ENCODE data around the gene TXK. TPM values are rescaled to one million over a fixed set of nuclear protein-coding genes. Genes with fewer than 3 reads are reported as not detected.

TXK gene
- total RNA-seq, 1 experiment from 2014 or later: 0.70 TPM

DNA sequence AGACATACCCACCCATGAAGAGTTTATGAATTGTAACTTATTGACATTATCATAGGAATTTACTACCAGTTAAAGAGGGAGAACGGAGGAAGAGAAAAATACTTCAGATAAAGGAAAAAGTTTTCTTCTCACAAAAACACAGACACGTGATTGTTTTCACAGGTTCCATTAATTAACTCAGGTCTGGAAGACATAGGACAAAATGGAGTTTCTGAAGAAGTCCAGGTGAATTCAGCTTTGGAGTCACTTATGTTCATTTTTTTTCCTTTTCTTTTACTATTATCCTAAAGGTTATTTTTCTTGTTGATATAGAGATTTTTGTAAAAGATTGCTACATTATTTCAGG is 97.0 kb downstream of the TXK start:
- CTCF ChIA-PET: no interaction called here
- POLR2A ChIA-PET: no interaction called here

DNA sequence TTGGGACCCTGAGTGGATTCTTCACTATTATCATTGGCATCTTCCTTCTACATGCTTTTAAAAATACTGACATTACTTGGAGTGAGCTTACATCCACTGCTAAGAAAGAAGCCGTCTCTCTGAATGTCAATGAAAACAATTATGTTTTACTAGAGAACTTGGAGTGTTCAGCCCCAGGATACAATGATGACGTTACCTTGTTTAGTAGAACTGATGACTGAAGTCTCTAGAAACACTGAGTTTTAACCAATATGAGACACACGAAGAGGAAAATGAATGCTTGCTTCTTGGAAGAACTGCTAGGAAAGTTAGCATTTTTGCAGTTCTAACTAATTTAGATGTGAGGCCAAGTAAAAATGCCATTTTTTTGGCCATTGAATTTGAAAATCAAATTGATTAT is 98.1 kb downstream of the TXK start:
- CTCF ChIA-PET: interaction anchor here (0.5 kb wide), 1 partner anchor 909 kb away, joined by 3 read pairs; no protein-coding TSS in a partner anchor
- ATAC-seq: no peak
- H3K27me3 Mint-ChIP-seq (ENCODE audit: low read depth): no peaks in the 10 kb centered on the region
- no peak for DNase-seq (ENCODE audit: low spot score)
- H3K4me1 Mint-ChIP-seq: no peaks in the 10 kb centered on the region
- H3K9me3 Mint-ChIP-seq: no peaks in the 10 kb centered on the region
- POLR2A ChIA-PET: no interaction called here
- no peaks in the 10 kb centered on the region; the same call in 1 of the 2 replicates for H3K36me3 Mint-ChIP-seq
- no peak overlapping the region for H3K4me3 Mint-ChIP-seq
- no peak overlapping the region for H3K27ac Mint-ChIP-seq
- TF ChIP-seq TEAD4 (CRISPR knock-in tag; IDR thresholded peaks at IDR 0.05) (no peak), ZBTB21 (CRISPR knock-in tag; IDR thresholded peaks at IDR 0.05; ENCODE audit: borderline replicate concordance) (no peak), ZNF423 (CRISPR knock-in tag; IDR thresholded peaks at IDR 0.05) (no peak), ARID4B (CRISPR knock-in tag; IDR thresholded peaks at IDR 0.05; ENCODE audit: borderline replicate concordance) (no peak), KAT7 (CRISPR knock-in tag; IDR thresholded peaks at IDR 0.05; ENCODE audit: borderline replicate concordance) (no peak), ZNF281 (CRISPR knock-in tag; IDR thresholded peaks at IDR 0.05) (no peak), FOXP1 (CRISPR knock-in tag; IDR thresholded peaks at IDR 0.05; ENCODE audit: borderline replicate concordance) (no peak), MYBL2 (CRISPR knock-in tag; IDR thresholded peaks at IDR 0.05) (no peak), ZNF219 (CRISPR knock-in tag; IDR thresholded peaks at IDR 0.05; ENCODE audit: borderline replicate concordance) (no peak), ZNF396 (CRISPR knock-in tag; IDR thresholded peaks at IDR 0.05; ENCODE audit: borderline replicate concordance) (no peak), ZNF317 (CRISPR knock-in tag; IDR thresholded peaks at IDR 0.05; ENCODE audit: borderline replicate concordance, low read depth) (no peak)
- TF ChIP-seq, protein P1, sequence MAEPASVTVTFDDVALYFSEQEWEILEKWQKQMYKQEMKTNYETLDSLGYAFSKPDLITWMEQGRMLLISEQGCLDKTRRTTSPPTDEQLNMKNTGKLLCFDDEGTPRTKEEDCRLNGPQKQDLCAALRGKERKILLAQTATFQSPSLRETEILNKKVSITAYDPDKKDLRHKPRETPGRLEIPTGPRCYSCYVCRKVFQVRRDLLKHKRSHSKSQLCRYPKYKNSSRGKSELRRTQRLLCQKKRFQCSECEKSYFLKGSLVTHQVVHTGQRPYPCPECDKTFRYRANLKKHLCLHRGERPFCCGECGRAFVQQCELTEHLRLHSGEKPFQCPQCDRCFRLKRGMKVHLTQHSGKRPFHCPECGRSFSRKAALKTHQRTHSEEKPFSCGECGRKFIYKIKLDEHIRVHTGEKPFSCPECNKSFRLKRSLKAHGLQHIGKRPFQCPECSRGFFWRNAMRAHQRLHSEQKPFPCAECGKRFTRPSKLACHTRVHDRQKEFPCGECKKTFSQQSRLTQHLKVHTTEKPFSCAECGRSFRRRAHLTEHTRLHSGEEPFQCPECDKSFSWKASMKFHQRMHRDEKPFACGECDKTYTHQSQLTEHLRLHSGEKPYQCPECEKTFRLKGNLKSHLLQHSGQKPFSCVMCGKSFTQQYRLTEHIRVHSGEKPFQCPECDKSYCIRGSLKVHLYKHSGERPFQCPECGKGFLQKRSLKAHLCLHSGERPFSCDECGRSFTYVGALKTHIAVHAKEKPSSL (CRISPR knock-in tag; conservative IDR thresholded peaks at IDR 0.05): no peak
- TF ChIP-seq, protein P2, sequence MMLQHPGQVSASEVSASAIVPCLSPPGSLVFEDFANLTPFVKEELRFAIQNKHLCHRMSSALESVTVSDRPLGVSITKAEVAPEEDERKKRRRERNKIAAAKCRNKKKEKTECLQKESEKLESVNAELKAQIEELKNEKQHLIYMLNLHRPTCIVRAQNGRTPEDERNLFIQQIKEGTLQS (CRISPR knock-in tag; conservative IDR thresholded peaks at IDR 0.05): no peak

More for the DNA sequence above, 97.0 kb downstream of the TXK start:
- DNase-seq (ENCODE audit: low spot score) (no peak), ATAC-seq (no peak)
- no peaks in the 10 kb centered on the region for H3K4me1 Mint-ChIP-seq
- no peaks in the 10 kb centered on the region for H3K9me3 Mint-ChIP-seq
- H3K27me3 Mint-ChIP-seq (ENCODE audit: low read depth): no peaks in the 10 kb centered on the region
- no peak overlapping the region for H3K27ac Mint-ChIP-seq
- H3K4me3 Mint-ChIP-seq: no peak overlapping the region
- no peaks in the 10 kb centered on the region; the same call in 1 of the 2 replicates for H3K36me3 Mint-ChIP-seq
- TF ChIP-seq NFE2L1 (CRISPR knock-in tag; IDR thresholded peaks at IDR 0.05): no peak
- no peak for TF ChIP-seq GABPB1 (CRISPR knock-in tag; IDR thresholded peaks at IDR 0.05)
- TF ChIP-seq HMGXB4 (CRISPR knock-in tag; IDR thresholded peaks at IDR 0.05): no peak
- no peak for TF ChIP-seq STAT6 (CRISPR knock-in tag; conservative IDR thresholded peaks at IDR 0.05; ENCODE audit: low read depth)
